Measurements from ENCODE around the gene IVD. TPM values are rescaled to one million over a fixed set of nuclear protein-coding genes. Genes with fewer than 3 reads are reported as not detected.

Gene IVD
- polyA plus RNA-seq, 1 donor from 2014 or later = 28.6 TPM

- no peak overlapping the region for H3K27ac ChIP-seq (ENCODE audit: low read length)
- no peak overlapping the region for H3K4me2 ChIP-seq (ENCODE audit: low read length)
- no peaks in the 10 kb centered on the region for H3K9me2 ChIP-seq (ENCODE audit: insufficient read depth, low read length)
- no peaks in the 10 kb centered on the region for H3K79me2 ChIP-seq (replicated peaks; ENCODE audit: insufficient read depth, low read length)
- H3K9ac ChIP-seq (ENCODE audit: low read length) = no peak overlapping the region
- no peaks in the 10 kb centered on the region for H3F3A ChIP-seq (ENCODE audit: insufficient read depth, low read length, poor library complexity, severe bottlenecking)
- TF ChIP-seq, protein P1, sequence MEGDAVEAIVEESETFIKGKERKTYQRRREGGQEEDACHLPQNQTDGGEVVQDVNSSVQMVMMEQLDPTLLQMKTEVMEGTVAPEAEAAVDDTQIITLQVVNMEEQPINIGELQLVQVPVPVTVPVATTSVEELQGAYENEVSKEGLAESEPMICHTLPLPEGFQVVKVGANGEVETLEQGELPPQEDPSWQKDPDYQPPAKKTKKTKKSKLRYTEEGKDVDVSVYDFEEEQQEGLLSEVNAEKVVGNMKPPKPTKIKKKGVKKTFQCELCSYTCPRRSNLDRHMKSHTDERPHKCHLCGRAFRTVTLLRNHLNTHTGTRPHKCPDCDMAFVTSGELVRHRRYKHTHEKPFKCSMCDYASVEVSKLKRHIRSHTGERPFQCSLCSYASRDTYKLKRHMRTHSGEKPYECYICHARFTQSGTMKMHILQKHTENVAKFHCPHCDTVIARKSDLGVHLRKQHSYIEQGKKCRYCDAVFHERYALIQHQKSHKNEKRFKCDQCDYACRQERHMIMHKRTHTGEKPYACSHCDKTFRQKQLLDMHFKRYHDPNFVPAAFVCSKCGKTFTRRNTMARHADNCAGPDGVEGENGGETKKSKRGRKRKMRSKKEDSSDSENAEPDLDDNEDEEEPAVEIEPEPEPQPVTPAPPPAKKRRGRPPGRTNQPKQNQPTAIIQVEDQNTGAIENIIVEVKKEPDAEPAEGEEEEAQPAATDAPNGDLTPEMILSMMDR (IDR thresholded peaks at IDR 0.05; ENCODE audit: poor library complexity, severe bottlenecking) = no peak
- TF ChIP-seq EZH2 (IDR thresholded peaks at IDR 0.05; ENCODE audit: borderline replicate concordance, insufficient read depth, low read length, poor library complexity, severe bottlenecking) = no peak
- no peak for TF ChIP-seq RAD21 (conservative IDR thresholded peaks at IDR 0.05)
- TF ChIP-seq MXI1 (conservative IDR thresholded peaks at IDR 0.05; ENCODE audit: poor library complexity, severe bottlenecking) = no peak
- no peak for TF ChIP-seq POLR2AphosphoS5 (IDR thresholded peaks at IDR 0.05)
- H3K36me3 ChIP-seq (ENCODE audit: insufficient read depth, low read length) = peaks cover 6% of the 10 kb centered on the region
- H3K27me3 ChIP-seq (ENCODE audit: insufficient read depth, low read depth, low read length) = no peaks in the 10 kb centered on the region
- H3K9me3 ChIP-seq (ENCODE audit: low read length) = no peaks in the 10 kb centered on the region
- no peaks in the 10 kb centered on the region for H4K20me1 ChIP-seq (ENCODE audit: insufficient read depth)
- no peak overlapping the region for H2AFZ ChIP-seq (ENCODE audit: low read depth, low read length)
- no peak overlapping the region for H3K4me3 ChIP-seq (ENCODE audit: low read length)
Measured at GRCh38 chr15:40369971-40370370, 35.6 kb upstream of the IVD start.

DNA sequence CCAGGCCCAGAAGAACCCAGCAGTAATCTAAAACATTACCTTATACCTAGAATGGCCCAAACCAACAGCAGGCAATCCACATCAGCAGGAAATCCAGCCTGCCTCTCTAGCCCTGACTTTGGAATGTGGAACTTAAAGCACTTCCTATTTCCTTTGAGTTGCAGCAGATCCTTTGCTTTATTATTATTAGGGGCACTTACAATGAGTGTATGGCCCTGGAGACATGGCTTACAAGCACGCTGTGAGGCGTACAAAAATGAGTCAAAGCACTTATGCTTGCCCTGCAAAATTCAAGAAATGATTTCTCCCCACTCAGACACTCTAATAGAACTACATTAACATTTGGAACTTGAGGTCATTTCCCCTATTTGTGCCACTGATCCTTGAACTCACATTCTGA lies 32.6 kb upstream of the IVD start:
- Histone ChIP-seq H3K4me3 (ENCODE audit: low read length) (no peak overlapping the region), H3K4me2 (ENCODE audit: low read length) (no peak overlapping the region), H3K9me2 (ENCODE audit: insufficient read depth, low read length) (no peaks in the 10 kb centered on the region), H3F3A (ENCODE audit: insufficient read depth, low read length, poor library complexity, severe bottlenecking) (no peaks in the 10 kb centered on the region), H2AFZ (ENCODE audit: low read depth, low read length) (no peak overlapping the region), H3K27me3 (ENCODE audit: insufficient read depth, low read depth, low read length) (no peaks in the 10 kb centered on the region), H3K9me3 (ENCODE audit: low read length) (no peaks in the 10 kb centered on the region), H4K20me1 (ENCODE audit: insufficient read depth) (no peaks in the 10 kb centered on the region), H3K27ac (ENCODE audit: low read length) (no peak overlapping the region), H3K79me2 (replicated peaks; ENCODE audit: insufficient read depth, low read length) (no peaks in the 10 kb centered on the region), H3K36me3 (ENCODE audit: insufficient read depth, low read length) (peaks cover 6% of the 10 kb centered on the region), H3K9ac (ENCODE audit: low read length) (no peak overlapping the region)
- no peak for TF ChIP-seq EP300 (conservative IDR thresholded peaks at IDR 0.05; ENCODE audit: poor library complexity, severe bottlenecking)
- no peak for TF ChIP-seq REST (IDR thresholded peaks at IDR 0.05; ENCODE audit: borderline replicate concordance)

- Histone ChIP-seq H3F3A (ENCODE audit: insufficient read depth, low read length, poor library complexity, severe bottlenecking) (no peaks in the 10 kb centered on the region), H3K9me2 (ENCODE audit: insufficient read depth, low read length) (no peaks in the 10 kb centered on the region), H2AFZ (ENCODE audit: low read depth, low read length) (no peak overlapping the region), H3K9me3 (ENCODE audit: low read length) (no peaks in the 10 kb centered on the region), H3K27me3 (ENCODE audit: insufficient read depth, low read depth, low read length) (no peaks in the 10 kb centered on the region), H4K20me1 (ENCODE audit: insufficient read depth) (no peaks in the 10 kb centered on the region), H3K36me3 (ENCODE audit: insufficient read depth, low read length) (no peaks in the 10 kb centered on the region), H3K4me3 (ENCODE audit: low read length) (no peak overlapping the region), H3K4me2 (ENCODE audit: low read length) (no peak overlapping the region), H3K27ac (ENCODE audit: low read length) (no peak overlapping the region), H3K79me2 (replicated peaks; ENCODE audit: insufficient read depth, low read length) (no peaks in the 10 kb centered on the region), H3K9ac (ENCODE audit: low read length) (no peak overlapping the region)
- TF ChIP-seq RAD21 (conservative IDR thresholded peaks at IDR 0.05) = no peak
- no peak for TF ChIP-seq EZH2 (IDR thresholded peaks at IDR 0.05; ENCODE audit: borderline replicate concordance, insufficient read depth, low read length, poor library complexity, severe bottlenecking)
- no peak for TF ChIP-seq EP300 (conservative IDR thresholded peaks at IDR 0.05; ENCODE audit: poor library complexity, severe bottlenecking)
- no peak for TF ChIP-seq TAF1 (IDR thresholded peaks at IDR 0.05; ENCODE audit: low read depth)
- no peak for TF ChIP-seq MXI1 (conservative IDR thresholded peaks at IDR 0.05; ENCODE audit: poor library complexity, severe bottlenecking)
- TF ChIP-seq POLR2AphosphoS5 (IDR thresholded peaks at IDR 0.05) = no peak
- TF ChIP-seq, protein P1 (IDR thresholded peaks at IDR 0.05; ENCODE audit: poor library complexity, severe bottlenecking) = no peak
- TF ChIP-seq SMC3 (conservative IDR thresholded peaks at IDR 0.05; ENCODE audit: poor library complexity) = no peak
Measured at GRCh38 chr15:40377606-40378005, 28.0 kb upstream of the IVD start.

Data from neural cell (in vitro differentiated cells).